ENCODE results near the gene PKNOX2. TPM values are rescaled to one million over a fixed set of nuclear protein-coding genes. Genes with fewer than 3 reads are reported as not detected.

Gene PKNOX2
- total and polyA plus RNA-seq, 2 of the 4 experiments (the other 2 are of a cell fraction) = 0.72 to 2.3 TPM

DNA sequence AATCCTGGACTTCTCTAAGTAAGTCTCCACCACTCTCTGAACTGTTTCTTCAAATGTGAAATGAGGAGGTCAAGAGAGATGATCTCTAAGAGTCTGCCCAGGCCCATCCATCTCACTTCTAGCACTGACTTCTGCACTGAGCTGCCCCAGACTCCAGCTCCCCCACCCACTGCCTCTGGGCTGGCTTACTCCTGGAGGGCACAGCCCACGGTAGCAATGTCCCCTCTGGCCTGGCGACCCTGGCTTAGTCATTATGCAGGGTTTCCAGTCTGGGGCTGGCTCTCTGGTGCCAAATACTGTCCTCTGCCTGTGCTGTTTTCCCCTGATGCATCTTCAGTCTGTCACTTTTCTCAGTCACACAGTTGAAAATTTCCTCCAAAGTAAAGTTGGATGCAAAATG, 60.9 kb downstream of the PKNOX2 start:
- H3K9me1 ChIP-seq (ENCODE audit: insufficient read depth, low read length) = peaks cover 4% of the 10 kb centered on the region
- H2AK5ac ChIP-seq (ENCODE audit: low read depth, low read length) = no peak overlapping the region
- no peak overlapping the region for H3K18ac ChIP-seq (ENCODE audit: low read depth, low read length)
- no peak overlapping the region for H3K56ac ChIP-seq (ENCODE audit: extremely low read depth, insufficient read depth, low read length)
- H2BK120ac ChIP-seq (ENCODE audit: low read depth, low read length) = no peak overlapping the region
- H3K9ac ChIP-seq (ENCODE audit: low read depth, low read length) = no peak overlapping the region
- H2AK9ac ChIP-seq (replicated peaks; ENCODE audit: low read depth, low read length, poor library complexity) = no peak overlapping the region
- H3K36me3 ChIP-seq (ENCODE audit: control insufficient read depth, insufficient read depth, low read length) = no peaks in the 10 kb centered on the region
- no peak overlapping the region for H2BK20ac ChIP-seq (ENCODE audit: low read depth, low read length)
- no peaks in the 10 kb centered on the region; the same call in 1 of the 2 replicates for H4K20me1 ChIP-seq (ENCODE audit: insufficient read depth, low read length)
- no peak overlapping the region for H2BK15ac ChIP-seq (ENCODE audit: low read depth, low read length)
- WGBS, 2 experiments (ENCODE audit: extremely low coverage in 2 of 2, insufficient read length in 1 of 2) = 94% methylated on average over 2 of the region's 2 CpGs; no CpG with 5 or more reads in 1 of the 2 experiments
- H3K4me2 ChIP-seq (ENCODE audit: low read depth, low read length) = no peak overlapping the region
- no peaks in the 10 kb centered on the region for H3K9me3 ChIP-seq (ENCODE audit: control insufficient read depth, insufficient read depth, low read length)
- H3K23ac ChIP-seq (ENCODE audit: low read depth, low read length) = no peak overlapping the region
- no peak overlapping the region for H2BK5ac ChIP-seq (ENCODE audit: low read depth, low read length, poor library complexity, severe bottlenecking)
- no peak for ATAC-seq (ENCODE audit: low read depth)
- no peak overlapping the region for H4K5ac ChIP-seq (ENCODE audit: low read depth, low read length)
- no peak overlapping the region for H2AFZ ChIP-seq (replicated peaks; ENCODE audit: low read length, poor library complexity)
- dilution Hi-C loops (cut with HindIII; ENCODE audit: low sequenced_read_pairs, unreplicated experiment) = no loop called here
- H3K4me1 ChIP-seq (ENCODE audit: control insufficient read depth, insufficient read depth, low read length) = no peaks in the 10 kb centered on the region
- in situ Hi-C loops (cut with MboI; ENCODE audit: low sequenced_read_pairs) = no loop called here
- TF ChIP-seq BHLHE40 (IDR thresholded peaks at IDR 0.05; ENCODE audit: low read depth, low read length) = no peak
- no peak for TF ChIP-seq RCOR1 (IDR thresholded peaks at IDR 0.05; ENCODE audit: insufficient replicate concordance, low read length)
- no peak for TF ChIP-seq NFE2L2 (IDR thresholded peaks at IDR 0.05; ENCODE audit: low read depth, low read length)
- no peak for TF ChIP-seq RAD21 (IDR thresholded peaks at IDR 0.05; ENCODE audit: low read length)
- no peak for TF ChIP-seq MAFK (IDR thresholded peaks at IDR 0.05; ENCODE audit: low read depth, low read length)
- TF ChIP-seq, protein P1, sequence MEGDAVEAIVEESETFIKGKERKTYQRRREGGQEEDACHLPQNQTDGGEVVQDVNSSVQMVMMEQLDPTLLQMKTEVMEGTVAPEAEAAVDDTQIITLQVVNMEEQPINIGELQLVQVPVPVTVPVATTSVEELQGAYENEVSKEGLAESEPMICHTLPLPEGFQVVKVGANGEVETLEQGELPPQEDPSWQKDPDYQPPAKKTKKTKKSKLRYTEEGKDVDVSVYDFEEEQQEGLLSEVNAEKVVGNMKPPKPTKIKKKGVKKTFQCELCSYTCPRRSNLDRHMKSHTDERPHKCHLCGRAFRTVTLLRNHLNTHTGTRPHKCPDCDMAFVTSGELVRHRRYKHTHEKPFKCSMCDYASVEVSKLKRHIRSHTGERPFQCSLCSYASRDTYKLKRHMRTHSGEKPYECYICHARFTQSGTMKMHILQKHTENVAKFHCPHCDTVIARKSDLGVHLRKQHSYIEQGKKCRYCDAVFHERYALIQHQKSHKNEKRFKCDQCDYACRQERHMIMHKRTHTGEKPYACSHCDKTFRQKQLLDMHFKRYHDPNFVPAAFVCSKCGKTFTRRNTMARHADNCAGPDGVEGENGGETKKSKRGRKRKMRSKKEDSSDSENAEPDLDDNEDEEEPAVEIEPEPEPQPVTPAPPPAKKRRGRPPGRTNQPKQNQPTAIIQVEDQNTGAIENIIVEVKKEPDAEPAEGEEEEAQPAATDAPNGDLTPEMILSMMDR (conservative IDR thresholded peaks at IDR 0.05; ENCODE audit: low read depth, low read length) = no peak
- no peak for TF ChIP-seq CHD1 (IDR thresholded peaks at IDR 0.05; ENCODE audit: low read depth, low read length)
- TF ChIP-seq, protein P2, sequence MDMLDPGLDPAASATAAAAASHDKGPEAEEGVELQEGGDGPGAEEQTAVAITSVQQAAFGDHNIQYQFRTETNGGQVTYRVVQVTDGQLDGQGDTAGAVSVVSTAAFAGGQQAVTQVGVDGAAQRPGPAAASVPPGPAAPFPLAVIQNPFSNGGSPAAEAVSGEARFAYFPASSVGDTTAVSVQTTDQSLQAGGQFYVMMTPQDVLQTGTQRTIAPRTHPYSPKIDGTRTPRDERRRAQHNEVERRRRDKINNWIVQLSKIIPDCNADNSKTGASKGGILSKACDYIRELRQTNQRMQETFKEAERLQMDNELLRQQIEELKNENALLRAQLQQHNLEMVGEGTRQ (IDR thresholded peaks at IDR 0.05; ENCODE audit: low read depth, low read length) = no peak
- TF ChIP-seq CEBPB (IDR thresholded peaks at IDR 0.05; ENCODE audit: low read depth, low read length) = no peak
- TF ChIP-seq RFX5 (IDR thresholded peaks at IDR 0.05; ENCODE audit: low read depth, low read length) = no peak
- no peaks in the 10 kb centered on the region for H3K79me1 ChIP-seq (ENCODE audit: low read depth in 1 of 2, low read length in 2 of 2)
- intact Hi-C loops (cut with micrococcal nuclease) = no loop called here
- H3K27me3 ChIP-seq (ENCODE audit: control insufficient read depth, insufficient read depth, low read length) = peaks cover 2% of the 10 kb centered on the region; the same call in 1 of the 2 replicates
- no peak overlapping the region for H3K27ac ChIP-seq (ENCODE audit: insufficient read depth, low read length)
- no peak overlapping the region for H3K14ac ChIP-seq (replicated peaks; ENCODE audit: low read depth, low read length)
- no peak overlapping the region for H4K91ac ChIP-seq (ENCODE audit: insufficient read depth, low read depth, low read length)
- BruUV-seq (replicated peaks) = no TSS peak
- no peak overlapping the region for H4K8ac ChIP-seq (ENCODE audit: low read depth in 2 of 2, low read length in 2 of 2)
- H3K4ac ChIP-seq (ENCODE audit: low read depth, low read length) = no peak overlapping the region
- CTCF ChIA-PET = no interaction called here
- POLR2A ChIA-PET (ENCODE audit: unreplicated experiment) = no interaction called here
- H3K4me3 ChIP-seq (ENCODE audit: insufficient read depth, low read depth, low read length) = no peak overlapping the region
- DNase-seq = no peak

All from IMR-90 (cell line).